NCI-H460 (cell line): ENCODE data around the gene SCYGR6. TPM values are rescaled to one million over a fixed set of nuclear protein-coding genes. Genes with fewer than 3 reads are reported as not detected.
"Not testable (repeated sequence)": the region's sequence is repeated elsewhere in the genome, so short reads cannot be mapped to it uniquely, and the experiment has no call there.

ENCODE experiments used
- DNase-seq: peaks from one replicate; pipeline ENCODE4 v3.0.0-alpha.2; 2016; ENCODE audit warnings: low read depth; ENCODE audit errors: extremely low read depth
- polyA plus RNA-seq: library from polyadenylated mRNA; depleted of rRNA; stranded (reverse); fragments of >200 nt; gene quantifications from 2 replicates; pipeline ENCODE4 v1.2.3, GENCODE V29; 2014; cell fraction: nucleus; rRNA removed
- total RNA-seq: library from RNA; depleted of rRNA; stranded (reverse); fragments of >200 nt; shearing (Covaris generic); gene quantifications from 2 replicates; pipeline ENCODE4 v1.2.3, GENCODE V29; 2014; rRNA removed

The SCYGR6 gene
- not detected in 2 replicates for total RNA-seq
- polyA plus RNA-seq, result not detected in 2 replicates

GRCh38 chr2:227724394-227725039, at the start of gene SCYGR6:
TSS of gene SCYGR6 (minus strand) at chr2:227724757. CDS start at chr2:227724757, 0 bp downstream.
- DNase-seq, result no peak

- DNase-seq, result no peak
These were observed 49.6 kb upstream of the SCYGR6 start for GRCh38 chr2:227774011-227774624.

GRCh38 chr2:227772932-227773331, 48.4 kb upstream of the SCYGR6 start:
- DNase-seq, result no peak

- no peak for DNase-seq
These were observed 47.7 kb upstream of the SCYGR6 start for GRCh38 chr2:227772197-227772661.

GRCh38 chr2:227767830-227768229, 43.3 kb upstream of the SCYGR6 start:
- no peak for DNase-seq

GRCh38 chr2:227766373-227766883, 41.9 kb upstream of the SCYGR6 start:
- DNase-seq, result peak; percentile 88

GRCh38 chr2:227765788-227766372, 41.3 kb upstream of the SCYGR6 start:
- no peak for DNase-seq

GRCh38 chr2:227761740-227762476, 37.4 kb upstream of the SCYGR6 start:
- no peak for DNase-seq

GRCh38 chr2:227759411-227760118, 35.0 kb upstream of the SCYGR6 start:
- DNase-seq, result no peak

- DNase-seq, result not testable (repeated sequence)
These were observed 31.7 kb upstream of the SCYGR6 start for GRCh38 chr2:227756261-227756660.

- peak; percentile 36 for DNase-seq
These were observed 23.5 kb upstream of the SCYGR6 start for GRCh38 chr2:227748079-227748478.

- no peak for DNase-seq
These were observed 21.0 kb upstream of the SCYGR6 start, which contains the start of gene SCYGR8 for GRCh38 chr2:227745594-227745993. TSS of gene SCYGR8 (plus strand) at chr2:227745894. CDS start at chr2:227745894, 0 bp downstream.

GRCh38 chr2:227740705-227741104, 16.1 kb upstream of the SCYGR6 start:
- DNase-seq, result peak; percentile 5

- DNase-seq, result no peak
These were observed 14.8 kb upstream of the SCYGR6 start for GRCh38 chr2:227739351-227739750.

GRCh38 chr2:227728035-227728434, 3.5 kb upstream of the SCYGR6 start, which contains the start of gene SCYGR7:
TSS of gene SCYGR7 (plus strand) at chr2:227728335. CDS start at chr2:227728335, 0 bp downstream.
- no peak for DNase-seq

- DNase-seq, result not testable (repeated sequence)
These were observed 1.7 kb downstream of the SCYGR6 start for GRCh38 chr2:227722821-227723220.

- DNase-seq, result no peak
These were observed 3.9 kb downstream of the SCYGR6 start for GRCh38 chr2:227720680-227721079.

- DNase-seq, result no peak
These were observed 4.9 kb downstream of the SCYGR6 start for GRCh38 chr2:227719641-227720040.

GRCh38 chr2:227717687-227718567, 6.6 kb downstream of the SCYGR6 start, which contains the start of gene SLC19A3:
TSS of gene SLC19A3 (minus strand) at chr2:227718028. CDS start at chr2:227702318, 15,710 bp downstream.
- peak; percentile 84 for DNase-seq
